Peyer's patch (tissue), 4 donors: ENCODE measurements around the gene DMBX1. TPM values are rescaled to one million over a fixed set of nuclear protein-coding genes. Genes with fewer than 3 reads are reported as not detected.
A peak's percentile ranks its signal among the peaks of the same experiment; 100 is the strongest.

Experiments
- DNase-seq, 3 donors: peaks; one replicate each; pipeline ENCODE4 v3.0.0-alpha.2; 2017 to 2019
- H3K27ac ChIP-seq, 4 donors: fragments of 200-600 bp; sonication (generic); one replicate each; pipeline ENCODE4 v1.5.1; 2016 to 2019
- H3K27me3 ChIP-seq, 2 donors: fragments of 200-600 bp; sonication (generic); one replicate each; pipeline ENCODE4 v1.5.1; 2019
- H3K36me3 ChIP-seq, 3 donors: fragments of 200-600 bp; sonication (generic); one replicate each; pipeline ENCODE4 v1.5.1; 2016 to 2019
- H3K4me1 ChIP-seq, 4 donors: fragments of 200-600 bp; sonication (generic); one replicate each; pipeline ENCODE4 v1.5.1; 2016 to 2019
- H3K4me3 ChIP-seq, 4 donors: fragments of 200-600 bp; sonication (generic); 1 replicate in 3 of 4; 2 replicates in 1 of 4; pipeline ENCODE4 v1.5.1; 2016 to 2019; ENCODE audit warnings: mild to moderate bottlenecking in 1 of 4
- H3K9me3 ChIP-seq, 4 donors: fragments of 200-600 bp; sonication (generic); one replicate each; pipeline ENCODE4 v1.5.1; 2016 to 2019; ENCODE audit warnings: mild to moderate bottlenecking in 1 of 4
- CTCF ChIP-seq, 6 experiments: fragments of 450-650 bp in 4 of 6; fragments of 200-600 bp in 2 of 6; sonication (generic) in 1 of 6; IDR thresholded peaks; one replicate each; pipeline ENCODE4 v1.5.1; 2017 to 2019; ENCODE audit warnings: antibody characterized with exemption in 6 of 6, mild to moderate bottlenecking in 3 of 6, moderate library complexity in 1 of 6
- POLR2A ChIP-seq, 2 donors: fragments of 450-650 bp; IDR thresholded peaks; one replicate each; pipeline ENCODE4 v1.5.1; 2017; ENCODE audit warnings: antibody characterized with exemption in 2 of 2, mild to moderate bottlenecking in 2 of 2, moderate library complexity in 2 of 2
- total RNA-seq, 4 donors: library from RNA; depleted of rRNA; stranded (reverse); fragments of >200 nt; gene quantifications; one replicate each; pipeline ENCODE4 v1.1.0, GENCODE V29; 2016

Gene DMBX1
- total RNA-seq, 4 donors from 2014 or later: not detected

GRCh38 chr1:46473991-46474390, 15.6 kb upstream of the DMBX1 start:
- H3K27me3 ChIP-seq: peaks cover 0 to 4% of the 10 kb centered on the region in 2 donors
- H3K4me3 ChIP-seq: no peak overlapping the region
- no peak overlapping the region for H3K27ac ChIP-seq
- H3K4me1 ChIP-seq: no peaks in the 10 kb centered on the region
- H3K36me3 ChIP-seq: no peaks in the 10 kb centered on the region
- TF ChIP-seq CTCF (IDR thresholded peaks at IDR 0.05) (no peak), POLR2A (IDR thresholded peaks at IDR 0.05) (no peak)
- no peaks in the 10 kb centered on the region for H3K9me3 ChIP-seq
- no peak for DNase-seq

- Histone ChIP-seq H3K36me3 (no peaks in the 10 kb centered on the region), H3K4me3 (no peak overlapping the region), H3K9me3 (no peaks in the 10 kb centered on the region), H3K27me3 (peaks cover 0 to 4% of the 10 kb centered on the region in 2 donors), H3K27ac (no peak overlapping the region), H3K4me1 (no peaks in the 10 kb centered on the region)
- no peak for TF ChIP-seq POLR2A (IDR thresholded peaks at IDR 0.05)
- TF ChIP-seq CTCF (IDR thresholded peaks at IDR 0.05): no peak
- no peak for DNase-seq
Measured at GRCh38 chr1:46474570-46474969, 15.1 kb upstream of the DMBX1 start.

GRCh38 chr1:46476673-46477072, 13.0 kb upstream of the DMBX1 start:
- Histone ChIP-seq H3K4me1 (no peaks in the 10 kb centered on the region), H3K27me3 (peaks cover 0 to 4% of the 10 kb centered on the region in 2 donors), H3K27ac (no peak overlapping the region), H3K36me3 (no peaks in the 10 kb centered on the region), H3K4me3 (no peak overlapping the region), H3K9me3 (no peaks in the 10 kb centered on the region)
- TF ChIP-seq POLR2A (IDR thresholded peaks at IDR 0.05) (no peak), CTCF (IDR thresholded peaks at IDR 0.05) (no peak)
- DNase-seq: no peak

GRCh38 chr1:46477153-46477929, 12.3 kb upstream of the DMBX1 start:
- no peaks in the 10 kb centered on the region for H3K4me1 ChIP-seq
- H3K9me3 ChIP-seq: no peaks in the 10 kb centered on the region
- H3K36me3 ChIP-seq: no peaks in the 10 kb centered on the region
- H3K4me3 ChIP-seq: no peak overlapping the region
- H3K27ac ChIP-seq: no peak overlapping the region
- peak; percentile 64 to 88 (median 83) for DNase-seq
- H3K27me3 ChIP-seq: peaks cover 0 to 4% of the 10 kb centered on the region in 2 donors
- no peak for TF ChIP-seq POLR2A (IDR thresholded peaks at IDR 0.05)
- peak; percentile 52 to 92 (median 88) for TF ChIP-seq CTCF (IDR thresholded peaks at IDR 0.05)

- H3K27me3 ChIP-seq: peaks cover 0 to 4% of the 10 kb centered on the region in 2 donors
- TF ChIP-seq CTCF (IDR thresholded peaks at IDR 0.05): no peak
- no peak for TF ChIP-seq POLR2A (IDR thresholded peaks at IDR 0.05)
Measured at GRCh38 chr1:46478721-46479485, 10.7 kb upstream of the DMBX1 start.

More at GRCh38 chr1:46478721-46479485, 10.7 kb upstream of the DMBX1 start:
- H3K4me1 ChIP-seq: no peaks in the 10 kb centered on the region
- H3K9me3 ChIP-seq: no peaks in the 10 kb centered on the region
- no peak for DNase-seq
- H3K27ac ChIP-seq: no peak overlapping the region
- H3K4me3 ChIP-seq: no peak overlapping the region
- H3K36me3 ChIP-seq: no peaks in the 10 kb centered on the region
